ENCODE data around the gene AP2A2.

Gene AP2A2

DNA sequence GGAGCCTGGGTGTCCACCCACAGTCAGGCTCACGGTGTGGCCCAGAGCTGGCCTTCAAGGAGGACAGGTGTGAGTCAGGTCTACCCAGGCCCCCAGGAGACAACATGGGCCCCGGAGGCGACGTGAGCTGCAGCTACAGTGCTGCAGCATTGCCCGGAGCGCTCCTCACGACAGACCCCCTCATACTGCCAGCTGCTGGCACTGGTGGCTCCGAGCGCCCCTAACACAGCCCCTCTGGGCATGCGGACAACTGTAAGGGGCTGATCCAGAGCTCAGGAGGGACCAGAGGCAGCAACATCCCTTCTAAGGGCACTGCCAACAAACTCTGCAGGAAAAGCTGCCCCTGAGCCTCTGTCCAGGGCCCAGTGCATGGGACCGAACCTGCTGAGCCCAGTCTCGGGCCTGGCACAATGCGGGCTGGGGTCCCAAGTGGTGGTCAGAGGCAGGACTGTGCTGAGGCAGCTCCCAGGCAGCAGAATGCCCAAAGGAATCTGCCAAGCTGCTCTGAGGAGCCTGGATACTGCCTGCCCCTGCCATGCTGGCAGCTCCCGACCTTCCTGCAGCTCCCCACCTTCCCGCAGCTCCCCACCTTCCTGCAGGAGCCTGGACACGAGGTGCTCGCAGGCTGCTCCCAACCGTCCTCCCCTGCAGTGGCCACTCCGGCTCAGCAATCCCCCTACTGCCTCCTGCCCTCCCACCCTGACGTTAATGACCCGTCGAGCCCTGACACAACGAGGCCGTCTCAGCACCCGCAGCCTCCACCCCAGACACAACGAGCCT lies 30.1 kb upstream of the AP2A2 start:
- Histone ChIP-seq H3K27ac (no peak overlapping the region), H3K36me3 (ENCODE audit: insufficient read depth, low read length) (peaks cover 20% of the 10 kb centered on the region; the same call in 1 of the 2 replicates), H3K9me3 (ENCODE audit: low read depth, low read length) (no peaks in the 10 kb centered on the region), H3K9ac (ENCODE audit: insufficient read length) (no peak overlapping the region), H3K4me3 (no peak overlapping the region)
- no peak for DNase-seq (ENCODE audit: low read depth, low spot score)
- TF ChIP-seq EZH2 (IDR thresholded peaks at IDR 0.05) (no peak), POLR2AphosphoS5 (IDR thresholded peaks at IDR 0.05; ENCODE audit: borderline replicate concordance, low read depth, low read length) (no peak), FOXP2 (optimal IDR thresholded peaks at IDR 0.05; ENCODE audit: control extremely low read depth, extremely low read length, insufficient read depth) (no peak)

DNA sequence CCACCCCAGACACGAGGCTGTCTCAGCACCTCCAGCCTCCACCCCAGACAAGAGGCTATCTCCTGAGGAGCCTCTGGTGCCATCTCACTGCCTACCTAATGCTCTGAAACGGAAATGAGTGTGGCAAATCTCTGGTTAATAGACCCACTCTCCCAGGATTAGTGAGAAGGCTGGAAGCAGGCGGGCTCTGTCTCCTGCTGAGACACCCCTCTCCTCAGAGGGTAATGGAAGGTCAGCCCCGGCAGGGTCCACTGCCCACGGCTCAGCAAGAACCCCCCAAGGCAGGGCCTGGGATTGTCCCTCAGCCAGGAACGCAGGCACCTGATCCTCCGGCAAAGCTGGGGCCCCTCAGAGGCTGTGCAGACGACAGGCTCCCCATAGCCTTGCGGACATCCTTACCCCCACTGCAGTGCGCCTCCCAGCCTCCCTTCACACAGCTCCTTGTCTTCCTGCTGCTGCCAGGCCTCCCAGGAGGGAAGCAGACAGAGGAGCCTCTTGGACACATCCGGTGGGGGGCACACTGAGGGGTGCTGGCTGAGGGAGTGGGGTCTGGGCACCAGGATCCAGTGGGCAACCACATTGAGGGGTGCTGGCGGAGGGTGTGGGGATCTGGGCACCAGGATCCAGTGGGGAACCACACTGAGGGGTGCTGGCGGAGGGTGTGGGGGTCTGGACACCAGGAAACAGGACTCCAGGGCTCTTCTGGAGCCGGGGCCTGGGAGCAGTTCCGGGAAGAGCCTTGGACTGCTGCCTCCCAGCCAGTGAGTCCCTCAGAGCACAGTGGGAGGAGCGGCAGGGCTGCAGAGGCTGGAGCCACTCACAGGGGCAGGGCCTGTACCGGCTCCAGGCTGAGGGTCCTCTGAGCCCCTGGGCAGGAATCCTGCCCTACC lies 28.2 kb upstream of the AP2A2 start:
- Histone ChIP-seq H3K9ac (ENCODE audit: insufficient read length) (no peak overlapping the region), H3K36me3 (ENCODE audit: insufficient read depth, low read length) (peaks cover 38% of the 10 kb centered on the region; the same call in 1 of the 2 replicates), H3K4me3 (0 out of 2 replicates have a peak overlapping the region, but pooled peaks have one; percentile 9), H3K27ac (peak overlapping the region; percentile 35; the same call in 1 of the 2 replicates), H3K9me3 (ENCODE audit: low read depth, low read length) (no peaks in the 10 kb centered on the region)
- TF ChIP-seq EZH2 (IDR thresholded peaks at IDR 0.05) (no peak), FOXP2 (optimal IDR thresholded peaks at IDR 0.05; ENCODE audit: control extremely low read depth, extremely low read length, insufficient read depth) (no peak), POLR2AphosphoS5 (IDR thresholded peaks at IDR 0.05; ENCODE audit: borderline replicate concordance, low read depth, low read length) (no peak; the same call in 1 of the 2 replicates)
- no peak for DNase-seq (ENCODE audit: low read depth, low spot score)

DNA sequence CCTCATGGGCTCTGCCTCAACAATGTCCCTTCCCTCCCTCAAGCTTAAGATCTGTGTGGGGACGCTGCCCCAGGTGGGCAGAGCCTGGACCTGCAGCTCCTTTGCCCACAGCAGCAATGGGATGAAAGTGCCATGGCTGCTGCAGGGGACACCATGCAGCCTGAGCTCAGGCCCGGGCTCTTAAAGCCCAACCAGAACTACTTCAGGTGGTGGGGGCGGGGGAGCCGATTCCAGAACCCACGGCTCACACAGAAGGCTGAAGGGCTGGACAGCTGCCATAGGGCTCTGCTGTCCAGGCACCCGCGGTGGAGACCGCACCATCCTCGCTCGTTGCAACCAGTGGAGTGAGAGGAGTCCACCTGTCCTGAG lies 27.5 kb upstream of the AP2A2 start:
- no peak for DNase-seq (ENCODE audit: low read depth, low spot score)
- no peak overlapping the region for H3K27ac ChIP-seq
- no peak overlapping the region for H3K9ac ChIP-seq (ENCODE audit: insufficient read length)
- H3K4me3 ChIP-seq, result no peak overlapping the region
- peaks cover 45% of the 10 kb centered on the region; the same call in 1 of the 2 replicates for H3K36me3 ChIP-seq (ENCODE audit: insufficient read depth, low read length)
- H3K9me3 ChIP-seq (ENCODE audit: low read depth, low read length), result no peaks in the 10 kb centered on the region
- TF ChIP-seq POLR2AphosphoS5 (IDR thresholded peaks at IDR 0.05; ENCODE audit: borderline replicate concordance, low read depth, low read length) (no peak; the same call in 1 of the 2 replicates), EZH2 (IDR thresholded peaks at IDR 0.05) (no peak), FOXP2 (optimal IDR thresholded peaks at IDR 0.05; ENCODE audit: control extremely low read depth, extremely low read length, insufficient read depth) (no peak)

- no peak overlapping the region for H3K9ac ChIP-seq (ENCODE audit: insufficient read length)
- no peak overlapping the region for H3K27ac ChIP-seq
- H3K4me3 ChIP-seq, result no peak overlapping the region
- no peak for DNase-seq (ENCODE audit: low read depth, low spot score)
- H3K9me3 ChIP-seq (ENCODE audit: low read depth, low read length), result no peaks in the 10 kb centered on the region
- TF ChIP-seq POLR2AphosphoS5 (IDR thresholded peaks at IDR 0.05; ENCODE audit: borderline replicate concordance, low read depth, low read length), result no peak
- TF ChIP-seq EZH2 (IDR thresholded peaks at IDR 0.05), result no peak
- TF ChIP-seq FOXP2 (optimal IDR thresholded peaks at IDR 0.05; ENCODE audit: control extremely low read depth, extremely low read length, insufficient read depth), result no peak
- H3K36me3 ChIP-seq (ENCODE audit: insufficient read depth, low read length), result peaks cover 47% of the 10 kb centered on the region; the same call in 1 of the 2 replicates
These were observed 27.0 kb upstream of the AP2A2 start for GRCh38 chr11:898540-899190.

- Histone ChIP-seq H3K27ac (no peak overlapping the region), H3K9ac (ENCODE audit: insufficient read length) (no peak overlapping the region), H3K9me3 (ENCODE audit: low read depth, low read length) (no peaks in the 10 kb centered on the region), H3K4me3 (no peak overlapping the region), H3K36me3 (ENCODE audit: insufficient read depth, low read length) (peaks cover 57% of the 10 kb centered on the region; the same call in 1 of the 2 replicates)
- TF ChIP-seq FOXP2 (optimal IDR thresholded peaks at IDR 0.05; ENCODE audit: control extremely low read depth, extremely low read length, insufficient read depth) (no peak), POLR2AphosphoS5 (IDR thresholded peaks at IDR 0.05; ENCODE audit: borderline replicate concordance, low read depth, low read length) (no peak)
- DNase-seq (ENCODE audit: low read depth, low spot score), result no peak
These were observed 25.9 kb upstream of the AP2A2 start for GRCh38 chr11:899724-900123.

GRCh38 chr11:900545-900944 lies 25.1 kb upstream of the AP2A2 start:
- TF ChIP-seq POLR2AphosphoS5 (IDR thresholded peaks at IDR 0.05; ENCODE audit: borderline replicate concordance, low read depth, low read length) (no peak), FOXP2 (optimal IDR thresholded peaks at IDR 0.05; ENCODE audit: control extremely low read depth, extremely low read length, insufficient read depth) (no peak), EZH2 (IDR thresholded peaks at IDR 0.05) (no peak)
- Histone ChIP-seq H3K4me3 (no peak overlapping the region), H3K9ac (ENCODE audit: insufficient read length) (no peak overlapping the region), H3K27ac (no peak overlapping the region), H3K9me3 (ENCODE audit: low read depth, low read length) (no peaks in the 10 kb centered on the region), H3K36me3 (ENCODE audit: insufficient read depth, low read length) (peaks cover 60% of the 10 kb centered on the region; the same call in 1 of the 2 replicates)
- no peak for DNase-seq (ENCODE audit: low read depth, low spot score)

GRCh38 chr11:901452-902061 lies 24.1 kb upstream of the AP2A2 start:
- Histone ChIP-seq H3K4me3 (no peak overlapping the region), H3K36me3 (ENCODE audit: insufficient read depth, low read length) (peaks cover 60% of the 10 kb centered on the region; the same call in 1 of the 2 replicates), H3K9ac (ENCODE audit: insufficient read length) (no peak overlapping the region), H3K9me3 (ENCODE audit: low read depth, low read length) (no peaks in the 10 kb centered on the region), H3K27ac (no peak overlapping the region)
- no peak for DNase-seq (ENCODE audit: low read depth, low spot score)
- no peak for TF ChIP-seq POLR2AphosphoS5 (IDR thresholded peaks at IDR 0.05; ENCODE audit: borderline replicate concordance, low read depth, low read length)
- TF ChIP-seq EZH2 (IDR thresholded peaks at IDR 0.05), result no peak
- TF ChIP-seq FOXP2 (optimal IDR thresholded peaks at IDR 0.05; ENCODE audit: control extremely low read depth, extremely low read length, insufficient read depth), result no peak

All from SK-N-MC (cell line).